Measurements from ENCODE around the gene SCLY.

SCLY gene

GRCh38 chr2:238097988-238098871 lies 37.4 kb downstream of the SCLY start:
- no peak for DNase-seq (ENCODE audit: low read depth)

DNA sequence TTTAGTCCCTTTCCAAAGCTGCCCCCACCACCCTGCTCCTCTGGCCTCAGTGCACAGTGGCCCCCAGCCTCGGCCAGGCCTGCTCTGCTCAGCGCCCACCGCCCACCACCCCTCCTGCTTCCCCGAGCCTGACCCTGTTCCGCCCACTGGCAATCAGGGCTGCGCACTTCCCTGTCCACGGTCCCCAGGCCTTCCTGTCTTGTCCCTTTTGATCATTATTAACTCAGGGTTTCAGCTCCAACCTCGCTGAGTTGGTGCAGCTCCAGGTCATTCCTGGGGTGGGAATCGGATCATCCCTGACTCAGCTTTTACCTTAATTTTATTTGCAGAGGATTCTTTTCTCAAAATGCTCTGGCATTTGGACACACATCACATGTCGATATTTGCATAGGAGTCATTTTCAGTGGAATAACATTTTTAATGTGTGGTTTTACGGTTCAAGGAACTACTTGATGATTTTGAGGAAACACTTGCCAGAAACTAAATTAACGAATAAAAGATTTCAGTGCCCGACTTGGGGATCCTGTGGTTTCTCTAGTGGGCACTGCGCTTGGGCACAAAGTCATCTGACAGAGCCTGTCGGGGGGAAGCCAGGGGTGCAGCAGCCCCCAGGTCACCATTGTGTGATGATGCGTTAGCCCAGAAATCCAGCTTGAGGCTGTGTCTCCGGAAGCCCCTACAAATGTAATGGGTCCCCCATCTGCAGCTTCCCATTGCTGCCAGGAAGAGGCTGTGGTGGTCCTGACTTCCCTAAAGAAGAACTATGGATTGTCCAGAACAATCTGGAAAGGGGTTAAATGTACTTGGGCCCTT lies 38.3 kb downstream of the SCLY start:
- DNase-seq (ENCODE audit: low read depth), result no peak

DNA sequence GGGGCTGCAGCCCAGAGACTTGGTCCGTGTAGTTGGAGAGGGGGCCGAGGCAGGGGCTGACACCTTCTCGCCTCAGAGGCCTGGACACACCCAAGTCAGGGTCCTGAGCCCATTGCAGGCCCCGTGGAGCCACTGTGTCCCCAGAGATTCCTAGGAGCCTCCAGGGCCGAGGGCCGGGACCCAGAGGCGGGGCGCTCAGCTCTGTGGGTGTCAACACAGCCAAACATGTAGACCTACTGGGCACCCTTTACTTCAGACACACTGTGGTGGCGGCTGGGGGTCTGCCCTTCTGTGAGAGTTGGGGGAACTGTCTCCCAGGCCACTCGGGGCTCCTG lies 38.9 kb downstream of the SCLY start:
- DNase-seq (ENCODE audit: low read depth), result no peak

GRCh38 chr2:238100049-238100820 lies 39.4 kb downstream of the SCLY start, which contains the start of gene ESPNL:
Gene ESPNL, plus strand, starts transcription at chr2:238100340. Its CDS starts 80 bp downstream, at chr2:238100420.
- DNase-seq (ENCODE audit: low read depth), result no peak

GRCh38 chr2:238100821-238101771 lies 40.3 kb downstream of the SCLY start:
- DNase-seq (ENCODE audit: low read depth), result no peak

- DNase-seq (ENCODE audit: low read depth), result no peak
These were observed 41.4 kb downstream of the SCLY start for GRCh38 chr2:238101891-238102841.

- DNase-seq (ENCODE audit: low read depth), result no peak
These were observed 42.1 kb downstream of the SCLY start for GRCh38 chr2:238102865-238103264.

DNA sequence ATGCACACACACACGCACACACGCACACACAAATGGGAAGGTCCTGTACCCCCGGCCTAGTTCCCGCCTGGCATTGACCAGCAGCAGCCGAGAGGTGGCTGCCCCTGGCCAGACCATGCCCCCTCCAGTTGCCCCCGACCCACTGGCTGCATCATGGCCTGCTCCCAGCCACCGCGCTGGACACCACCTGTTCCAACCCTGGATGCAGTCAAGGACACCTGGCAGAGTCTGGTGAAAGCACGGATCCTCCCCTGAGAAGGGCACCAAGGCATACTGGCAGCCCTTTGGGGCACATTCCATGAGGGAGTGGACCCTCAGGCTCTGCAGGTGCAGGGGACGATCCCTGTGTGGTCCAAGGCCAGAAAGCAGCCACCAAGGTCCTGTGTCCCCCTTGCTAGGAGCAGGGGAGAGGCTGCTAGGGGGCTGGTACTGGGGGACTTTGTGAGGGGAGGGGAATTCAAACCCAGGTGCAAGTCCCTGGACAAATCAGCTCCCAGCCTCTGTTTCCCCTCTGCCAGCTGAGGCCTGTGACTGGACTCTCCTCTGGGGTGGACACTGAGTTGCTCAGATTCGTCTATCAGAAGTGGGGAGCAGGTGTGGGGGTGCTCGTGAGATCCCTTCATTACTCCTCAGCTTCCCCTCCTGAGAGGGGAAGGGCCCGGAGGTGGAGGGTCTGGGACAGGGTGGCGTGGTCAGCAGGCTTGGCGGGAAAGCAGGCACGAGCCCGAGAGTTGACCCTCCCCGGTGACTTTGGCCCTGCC lies 42.8 kb downstream of the SCLY start:
- no peak for DNase-seq (ENCODE audit: low read depth)

DNA sequence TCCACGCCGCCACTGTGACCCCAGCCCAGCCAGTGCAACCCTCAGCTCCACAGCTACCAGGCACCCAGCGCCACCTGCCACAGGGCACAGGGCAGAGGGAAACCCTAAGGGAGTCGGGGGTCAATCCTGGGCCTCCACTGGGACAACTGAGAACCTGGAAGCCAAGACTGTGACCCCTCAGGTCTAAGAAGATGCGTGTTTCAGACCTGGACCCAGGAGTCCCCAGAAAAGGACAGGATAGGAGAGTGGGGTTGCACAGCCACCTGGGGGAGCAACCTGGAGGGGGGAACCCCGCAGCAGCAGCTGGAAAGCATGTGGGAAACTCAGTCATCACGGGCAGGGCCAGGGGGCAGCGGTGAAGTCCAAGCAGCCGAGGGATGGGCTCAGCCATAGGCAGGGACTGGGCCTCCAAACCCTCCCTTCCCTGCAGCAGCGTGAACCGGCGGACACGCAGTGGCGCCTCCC lies 43.5 kb downstream of the SCLY start:
- DNase-seq (ENCODE audit: low read depth), result no peak

DNA sequence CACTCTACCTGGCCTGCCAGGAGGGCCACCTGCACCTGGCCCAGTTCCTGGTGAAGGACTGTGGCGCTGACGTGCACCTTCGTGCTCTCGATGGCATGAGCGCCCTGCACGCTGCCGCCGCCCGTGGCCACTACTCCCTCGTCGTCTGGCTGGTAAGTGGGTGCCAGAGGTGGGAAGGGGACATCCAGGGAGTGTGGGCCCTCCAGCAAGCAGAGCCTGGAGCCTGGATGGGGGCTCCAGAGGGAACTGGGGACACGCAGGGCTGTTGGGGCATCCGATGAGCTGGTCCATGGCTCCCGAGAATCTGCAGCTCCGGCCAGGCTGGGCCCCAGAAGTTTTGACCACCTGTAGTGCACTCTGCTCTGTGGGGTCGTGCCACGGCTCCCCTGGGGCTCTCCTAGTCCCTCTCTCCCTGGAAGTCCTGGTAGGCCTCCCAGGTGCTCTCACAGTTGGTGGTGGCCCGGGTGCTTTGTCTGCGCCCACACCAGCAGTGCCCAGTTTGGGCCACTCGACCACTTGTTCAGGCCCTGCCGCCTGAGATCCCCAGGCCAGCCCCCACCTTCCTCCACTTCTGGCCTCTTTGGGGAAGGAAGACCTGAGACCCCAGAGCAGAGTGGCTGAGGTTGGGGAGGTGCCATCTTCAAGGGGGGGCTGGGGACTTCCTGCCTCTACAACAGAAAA lies 44.0 kb downstream of the SCLY start:
- DNase-seq (ENCODE audit: low read depth), result no peak

DNA sequence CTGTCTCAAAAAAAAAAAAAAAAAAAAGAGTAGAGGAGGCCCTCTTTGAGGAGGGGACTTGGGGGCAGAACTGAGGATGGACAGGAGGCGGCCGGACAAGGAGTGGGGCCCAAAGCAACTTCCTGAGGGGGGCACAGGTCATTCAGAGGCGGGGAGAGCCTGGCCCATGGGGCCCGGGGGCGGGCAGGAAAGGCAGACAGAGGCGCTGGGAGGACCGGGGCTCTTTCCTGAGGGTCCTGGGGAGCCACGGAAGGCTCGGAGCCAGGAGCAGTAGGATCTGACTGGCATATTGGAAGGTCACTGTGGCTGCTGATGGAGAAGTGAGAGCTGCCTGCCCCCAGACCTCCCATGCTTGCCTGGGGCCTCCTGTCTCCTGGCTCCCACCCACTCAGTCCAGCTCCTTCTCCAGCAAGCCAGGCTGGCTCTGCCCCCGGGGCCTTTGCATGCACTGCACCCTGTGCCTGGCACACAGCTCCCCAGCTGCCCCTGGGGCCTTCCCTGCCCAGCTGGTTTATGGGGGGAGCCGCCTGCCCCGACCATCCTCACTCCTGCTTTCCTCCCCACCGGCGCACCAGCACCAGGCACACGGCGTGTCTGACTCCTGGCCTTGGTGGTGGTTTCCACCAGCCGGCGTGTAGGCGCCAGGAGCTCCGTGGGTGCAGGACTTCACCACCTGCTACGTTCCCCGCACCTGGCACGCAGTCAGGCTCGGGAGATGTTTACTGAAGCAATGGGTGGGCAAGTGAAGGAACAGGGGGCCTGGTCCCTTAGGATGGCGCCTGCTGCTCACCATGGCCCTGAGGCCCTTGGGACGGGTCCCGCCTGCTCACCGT lies 44.9 kb downstream of the SCLY start:
- DNase-seq (ENCODE audit: low read depth), result no peak

- DNase-seq (ENCODE audit: low read depth), result no peak
These were observed 45.5 kb downstream of the SCLY start for GRCh38 chr2:238106339-238106697.

- no peak for DNase-seq (ENCODE audit: low read depth)
These were observed 46.1 kb downstream of the SCLY start for GRCh38 chr2:238106698-238107524.

DNA sequence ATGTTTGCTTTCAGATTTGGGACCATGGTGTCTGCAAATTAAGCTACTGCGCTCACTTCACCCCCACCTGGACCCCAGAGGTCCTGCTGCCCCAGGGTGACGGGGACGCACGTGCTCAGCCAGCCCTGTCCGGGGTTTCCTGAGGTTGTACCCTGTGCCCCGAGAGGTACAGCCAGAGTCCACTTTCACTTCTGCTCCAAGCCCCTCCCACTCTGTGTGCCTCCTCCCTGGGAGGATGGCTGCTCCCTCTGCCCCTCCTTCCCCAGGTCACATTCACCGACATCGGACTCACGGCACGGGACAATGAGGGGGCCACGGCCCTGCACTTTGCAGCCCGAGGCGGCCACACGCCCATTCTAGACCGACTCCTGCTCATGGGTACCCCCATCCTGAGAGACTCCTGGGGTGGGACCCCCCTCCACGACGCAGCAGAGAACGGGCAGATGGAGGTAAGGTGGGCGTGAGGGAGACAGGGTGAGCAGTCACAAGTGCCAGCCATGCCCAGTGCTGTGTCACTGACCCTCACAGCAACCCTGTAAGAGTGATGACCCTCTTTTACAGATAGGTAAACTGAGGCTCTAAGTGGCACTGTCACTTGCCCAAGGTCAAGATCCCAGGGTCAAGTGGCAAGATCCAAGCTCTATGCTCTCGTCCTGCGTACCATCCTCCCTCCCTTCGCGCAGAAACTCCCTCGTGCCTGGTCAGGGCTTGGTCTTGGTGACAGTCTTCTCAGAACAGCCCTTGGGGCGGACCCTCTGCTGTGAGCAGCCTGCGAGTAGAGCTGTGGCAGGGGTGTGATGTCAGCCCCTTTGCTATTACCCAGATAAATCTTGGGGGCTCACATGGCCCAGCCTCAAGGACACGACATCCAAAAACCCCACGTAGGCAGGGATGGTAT lies 47.0 kb downstream of the SCLY start:
- no peak for DNase-seq (ENCODE audit: low read depth)

DNA sequence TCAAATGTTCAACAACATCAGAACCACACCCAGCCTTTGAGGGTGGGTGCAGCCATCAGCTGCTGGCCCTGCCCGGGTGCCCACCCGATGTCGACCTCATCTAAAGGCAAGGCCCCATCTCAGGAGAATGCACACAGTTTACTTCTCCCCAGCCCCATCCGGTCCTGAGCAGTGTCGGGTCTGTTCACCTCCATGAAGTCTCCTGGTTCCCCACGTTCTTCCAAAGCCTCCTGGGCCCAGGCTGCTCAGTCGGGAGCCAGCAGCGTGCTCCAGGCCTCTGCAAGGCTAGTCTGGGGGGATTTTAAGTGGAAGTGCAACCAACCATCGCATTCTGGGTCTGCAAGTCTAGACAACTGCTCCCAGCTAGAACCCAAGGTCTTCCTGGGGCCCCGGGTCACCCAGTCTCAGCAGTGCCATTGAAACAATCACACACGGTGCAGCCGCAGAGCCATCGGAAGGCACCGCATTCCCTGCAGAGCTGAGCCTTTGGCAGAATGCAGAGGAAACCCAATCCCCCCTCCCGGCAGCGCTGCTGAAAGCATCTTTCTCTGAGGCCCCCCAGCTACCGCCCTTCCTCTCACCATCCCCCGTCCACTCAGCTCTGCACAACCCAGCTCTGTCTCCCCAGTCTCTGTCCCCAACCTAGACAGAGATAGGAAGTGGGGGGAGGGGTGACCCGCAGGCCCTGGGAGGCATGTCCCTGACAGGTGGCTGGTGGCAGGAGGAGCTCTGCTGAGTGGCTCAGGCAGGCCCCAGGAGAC lies 47.8 kb downstream of the SCLY start:
- DNase-seq (ENCODE audit: low read depth), result no peak

All from stimulated activated CD8-positive, alpha-beta memory T cell treated with anti-CD3 and anti-CD28 coated beads, Interleukin-7, amount 100 ng/mL, for 24 hours (primary cell).